Naive thymus-derived CD4-positive, alpha-beta T cell (primary cell): ENCODE measurements around the gene TRPM5. TPM values are rescaled to one million over a fixed set of nuclear protein-coding genes. Genes with fewer than 3 reads are reported as not detected.
A peak's percentile ranks its signal among the peaks of the same experiment; 100 is the strongest.

Experiments used
- ATAC-seq: fragments of 150-1000 bp; cut with Tn5 transposase; 2 replicates; pipeline ENCODE4 v1.10.0; 2021; ENCODE audit warnings: mild to moderate bottlenecking, moderate library complexity
- CTCF ChIA-PET: fragments of 350-600 bp; sonication (Branson Sonifier 250); formaldehyde crosslinking; loops from one replicate; lab custom pipeline; 2021; ENCODE audit warnings: antibody characterized with exemption; lab: Charles Lee
- POLR2A ChIA-PET: fragments of 350-600 bp; sonication (Branson Sonifier 250); formaldehyde crosslinking; loops from one replicate; lab custom pipeline; 2021; ENCODE audit warnings: antibody characterized with exemption, inconsistent platforms; lab: Charles Lee
- DNase-seq, 9 donors: peaks; one replicate each; pipeline versions ENCODE4 v3.0.0 to v3.0.0-alpha.2; 2020 to 2022; ENCODE audit warnings: mixed read lengths in 1 of 9
- H3K27ac ChIP-seq: one replicate; pipeline ENCODE4 v1.7.0; 2013; ENCODE audit warnings: mild to moderate bottlenecking, low read depth, low read length, moderate library complexity
- H3K27me3 ChIP-seq, 2 donors: one replicate each; pipeline ENCODE4 v1.7.0; 2013; ENCODE audit warnings: low read length in 2 of 2, mild to moderate bottlenecking in 2 of 2, moderate library complexity in 2 of 2; ENCODE audit not compliant: control insufficient read depth in 2 of 2, insufficient read depth in 2 of 2
- H3K36me3 ChIP-seq, 3 experiments: 1 replicate in 2 of 3; 2 replicates in 1 of 3; pipeline ENCODE4 v1.7.0; 2013; ENCODE audit warnings: low read length in 3 of 3, mild to moderate bottlenecking in 3 of 3, moderate library complexity in 1 of 3; ENCODE audit not compliant: insufficient read depth in 3 of 3, control insufficient read depth in 2 of 3
- H3K4me1 ChIP-seq, 2 donors: one replicate each; pipeline ENCODE4 v1.7.0; 2013; ENCODE audit warnings: low read length in 2 of 2, mild to moderate bottlenecking in 2 of 2, moderate library complexity in 1 of 2; ENCODE audit not compliant: control insufficient read depth in 2 of 2, insufficient read depth in 2 of 2
- H3K4me3 ChIP-seq: 2 replicates; pipeline ENCODE4 v1.7.0; 2013; ENCODE audit warnings: mild to moderate bottlenecking, low read length
- H3K9me3 ChIP-seq, 3 experiments: 1 replicate in 2 of 3; 2 replicates in 1 of 3; pipeline ENCODE4 v1.7.0; 2013; ENCODE audit warnings: low read length in 3 of 3; ENCODE audit not compliant: control insufficient read depth in 2 of 3
- H3K27ac Mint-ChIP-seq, 9 donors: one replicate each; pipeline ENCODE4 v1.8.0; 2020 to 2022; ENCODE audit warnings: mixed read lengths in 9 of 9, mild to moderate bottlenecking in 8 of 9, moderate library complexity in 5 of 9, inconsistent platforms in 2 of 9
- H3K27me3 Mint-ChIP-seq, 5 donors: one replicate each; pipeline ENCODE4 v1.8.0; 2021 to 2022; ENCODE audit warnings: mixed read lengths in 5 of 5, mild to moderate bottlenecking in 1 of 5
- H3K36me3 Mint-ChIP-seq, 5 donors: one replicate each; pipeline ENCODE4 v1.8.0; 2020 to 2022; ENCODE audit warnings: mixed read lengths in 5 of 5, mild to moderate bottlenecking in 3 of 5, inconsistent platforms in 1 of 5
- H3K4me1 Mint-ChIP-seq, 7 donors: one replicate each; pipeline ENCODE4 v1.8.0; 2020 to 2022; ENCODE audit warnings: mixed read lengths in 7 of 7, mild to moderate bottlenecking in 3 of 7, inconsistent platforms in 1 of 7
- H3K4me3 Mint-ChIP-seq, 10 donors: one replicate each; pipeline ENCODE4 v1.8.0; 2020 to 2022; ENCODE audit warnings: mild to moderate bottlenecking in 10 of 10, mixed read lengths in 10 of 10, moderate library complexity in 6 of 10, inconsistent platforms in 2 of 10
- H3K9me3 Mint-ChIP-seq, 11 donors: one replicate each; pipeline ENCODE4 v1.8.0; 2020 to 2022; ENCODE audit warnings: mixed read lengths in 11 of 11, mild to moderate bottlenecking in 4 of 11, inconsistent platforms in 1 of 11, moderate library complexity in 1 of 11
- intact Hi-C, 2 donors: fragments of 100-400 bp; cut with micrococcal nuclease; formaldehyde crosslinking; loops; one replicate each; pipeline ENCODE4 v1.15.1; 2023
- polyA plus RNA-seq, 2 donors: library from polyadenylated mRNA; unstranded; fragments of 300-500 nt; fragmentation: Illumina TruSeq; gene quantifications; one replicate each; pipeline ENCODE4 v1.2.3, GENCODE V29; 2021
- total RNA-seq, 6 experiments: library from RNA in 5 of 6; stranded (reverse) in 5 of 6; gene quantifications; 1 replicate in 5 of 6; 2 replicates in 1 of 6; pipeline ENCODE4 v1.2.3 and lab custom pipeline; 2021 to 2026

TRPM5 gene
- total and polyA plus RNA-seq, 7 experiments from 2014 or later = 0.05 to 1.1 (median 0.63) TPM; not detected in 1

DNA sequence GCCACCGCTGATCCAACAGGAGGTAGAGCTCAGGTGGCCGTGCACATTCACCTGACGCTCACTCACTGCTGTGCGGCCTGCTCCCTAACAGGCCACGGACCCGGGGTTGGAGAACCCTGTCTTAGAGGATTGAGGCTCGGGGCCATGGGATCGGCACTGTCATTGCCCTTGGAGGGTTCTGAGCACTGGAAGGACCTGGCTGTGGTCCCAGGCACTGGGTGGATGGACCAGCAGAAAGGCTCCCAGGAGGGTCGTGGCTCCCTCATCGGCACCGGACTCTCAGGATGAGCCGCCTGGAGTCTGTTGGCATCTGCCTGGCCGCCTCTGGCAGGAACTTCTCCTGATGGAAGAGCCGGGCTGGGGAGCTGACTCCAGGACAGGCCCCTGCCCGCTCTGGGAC lies 7.0 kb upstream of the TRPM5 start:
- no peak overlapping the region for H3K4me3 ChIP-seq
- intact Hi-C loops = no loop called here
- H3K4me1 ChIP-seq = peaks cover 7 to 26% of the 10 kb centered on the region in 2 donors
- H3K36me3 ChIP-seq = peaks cover 0 to 10% (median 0%) of the 10 kb centered on the region in 3 experiments
- no peak overlapping the region for H3K27ac ChIP-seq
- no peaks in the 10 kb centered on the region for H3K27me3 ChIP-seq
- H3K27ac Mint-ChIP-seq = no peak overlapping the region
- no peaks in the 10 kb centered on the region for H3K27me3 Mint-ChIP-seq
- no peaks in the 10 kb centered on the region for H3K9me3 Mint-ChIP-seq
- POLR2A ChIA-PET = no interaction called here
- CTCF ChIA-PET = no interaction called here
- no peak for ATAC-seq
- no peak overlapping the region for H3K4me3 Mint-ChIP-seq
- no peak for DNase-seq
- H3K4me1 Mint-ChIP-seq = peaks cover 12 to 32% (median 21%) of the 10 kb centered on the region in 7 donors
- peaks cover 0 to 22% (median 4%) of the 10 kb centered on the region in 5 donors for H3K36me3 Mint-ChIP-seq
- no peaks in the 10 kb centered on the region for H3K9me3 ChIP-seq

DNA sequence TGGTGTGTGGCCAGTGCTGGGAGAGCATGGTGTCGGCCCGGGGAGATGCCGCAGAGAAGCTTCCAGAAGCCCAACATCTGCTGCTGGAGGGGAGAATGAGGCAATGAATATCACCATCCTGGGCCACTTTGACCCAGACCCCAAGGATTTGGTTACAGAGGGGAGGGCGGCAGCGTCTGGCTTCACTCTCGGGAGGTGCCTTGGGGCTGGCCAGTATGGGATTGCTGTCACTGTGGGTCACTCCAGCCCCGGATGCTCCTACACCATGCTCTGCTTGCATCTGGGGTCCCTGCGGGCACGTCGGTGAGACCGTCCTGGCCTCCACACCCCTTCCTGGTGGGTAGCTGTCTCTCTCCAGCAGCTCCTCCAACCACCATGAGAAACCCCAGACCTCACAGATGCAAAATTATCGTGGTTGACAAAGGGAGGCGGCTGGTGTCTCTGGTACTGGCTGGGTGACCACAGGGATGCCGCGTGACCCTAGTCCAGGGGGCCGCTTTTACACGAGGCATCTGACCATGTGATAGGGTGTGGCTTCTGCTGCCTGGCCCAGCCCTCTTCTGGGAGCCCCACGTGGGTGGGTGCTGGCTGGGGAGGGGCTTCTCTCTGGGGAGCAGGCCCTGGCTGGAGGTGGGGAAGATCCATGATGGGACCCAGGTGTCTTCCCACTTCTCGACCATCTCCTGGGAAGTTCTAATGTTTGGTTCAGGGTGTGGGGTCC lies 6.2 kb upstream of the TRPM5 start:
- Mint-ChIP-seq H3K4me1 (peaks cover 12 to 30% (median 23%) of the 10 kb centered on the region in 7 donors), H3K36me3 (peaks cover 0 to 20% (median 4%) of the 10 kb centered on the region in 5 donors), H3K9me3 (no peaks in the 10 kb centered on the region), H3K27ac (peak overlapping the region in 1 of 9 donors; percentile 32), H3K4me3 (no peak overlapping the region), H3K27me3 (no peaks in the 10 kb centered on the region)
- ATAC-seq (no peak), DNase-seq (no peak)
- Histone ChIP-seq H3K27ac (no peak overlapping the region), H3K4me1 (peaks cover 11 to 33% of the 10 kb centered on the region in 2 donors), H3K9me3 (no peaks in the 10 kb centered on the region), H3K27me3 (no peaks in the 10 kb centered on the region), H3K36me3 (peaks cover 0 to 10% (median 0%) of the 10 kb centered on the region in 3 experiments), H3K4me3 (no peak overlapping the region)
- intact Hi-C loops = no loop called here
- ChIA-PET CTCF (interaction anchor here (0.5 to 1.0 kb wide), 2 partner anchors 62 to 80 kb away, joined by 3 read pairs; no protein-coding TSS in a partner anchor), POLR2A (no interaction called here)

DNA sequence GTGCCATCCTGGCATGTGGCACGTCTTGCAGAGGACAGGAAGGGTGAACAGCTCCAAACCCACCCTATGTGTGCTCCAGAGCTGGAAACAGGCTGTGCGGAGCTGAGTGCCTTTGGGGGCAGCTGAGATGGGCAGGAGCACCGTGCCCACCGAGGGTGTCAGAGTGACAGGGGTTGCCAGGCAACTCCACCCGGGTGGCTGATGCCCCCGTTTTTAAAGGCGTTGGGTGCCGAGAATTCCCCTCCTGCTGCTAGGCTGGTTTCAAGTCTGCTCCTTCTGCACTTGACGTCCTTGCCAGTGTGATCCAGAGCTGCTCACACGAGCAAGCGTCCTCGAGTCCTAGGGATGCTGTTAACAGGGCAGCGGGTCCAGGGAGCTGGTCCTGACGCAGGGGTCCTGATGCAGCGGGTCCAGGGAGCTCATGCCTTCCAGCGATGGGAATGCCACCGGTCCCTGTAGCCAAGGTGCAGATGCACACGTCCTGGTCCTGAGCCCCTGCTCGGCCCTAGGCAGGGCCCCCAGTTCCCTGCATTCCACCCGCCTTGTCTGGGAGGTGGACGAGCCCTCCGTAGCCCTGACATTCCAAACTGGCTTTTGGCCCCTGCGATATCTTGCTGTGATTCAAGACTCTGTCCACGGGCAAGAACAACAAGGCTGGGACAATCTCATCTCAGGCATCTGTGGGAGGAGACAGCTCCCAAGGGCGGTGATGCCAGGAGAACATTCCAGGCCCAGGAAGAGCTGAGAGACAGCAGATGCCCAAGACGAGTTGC lies 5.4 kb upstream of the TRPM5 start:
- Histone ChIP-seq H3K27me3 (no peaks in the 10 kb centered on the region), H3K36me3 (peaks cover 0 to 10% (median 0%) of the 10 kb centered on the region in 3 experiments), H3K4me3 (no peak overlapping the region), H3K27ac (no peak overlapping the region), H3K4me1 (peaks cover 14 to 33% of the 10 kb centered on the region in 2 donors), H3K9me3 (no peaks in the 10 kb centered on the region)
- Mint-ChIP-seq H3K27me3 (peaks cover 0 to 3% (median 0%) of the 10 kb centered on the region in 5 donors), H3K4me1 (peaks cover 10 to 33% (median 22%) of the 10 kb centered on the region in 7 donors), H3K9me3 (no peaks in the 10 kb centered on the region), H3K27ac (peak overlapping the region in 2 of 9 donors; percentile 53), H3K4me3 (no peak overlapping the region), H3K36me3 (peaks cover 0 to 16% (median 4%) of the 10 kb centered on the region in 5 donors)
- CTCF ChIA-PET = interaction anchor here (0.5 to 1.3 kb wide), 3 partner anchors 18 to 81 kb away, joined by 3 to 6 read pairs (median 3); no protein-coding TSS in a partner anchor
- ATAC-seq (no peak), DNase-seq (no peak)
- POLR2A ChIA-PET = interaction anchor here (0.7 kb wide), 1 partner anchor 15 kb away, joined by 3 read pairs; no protein-coding TSS in a partner anchor
- intact Hi-C loops = loop anchor here in 1 of 2 donors (5.0 kb wide), 2 partner anchors 33 to 438 kb away; partner anchors contain the start of gene CDKN1C

DNA sequence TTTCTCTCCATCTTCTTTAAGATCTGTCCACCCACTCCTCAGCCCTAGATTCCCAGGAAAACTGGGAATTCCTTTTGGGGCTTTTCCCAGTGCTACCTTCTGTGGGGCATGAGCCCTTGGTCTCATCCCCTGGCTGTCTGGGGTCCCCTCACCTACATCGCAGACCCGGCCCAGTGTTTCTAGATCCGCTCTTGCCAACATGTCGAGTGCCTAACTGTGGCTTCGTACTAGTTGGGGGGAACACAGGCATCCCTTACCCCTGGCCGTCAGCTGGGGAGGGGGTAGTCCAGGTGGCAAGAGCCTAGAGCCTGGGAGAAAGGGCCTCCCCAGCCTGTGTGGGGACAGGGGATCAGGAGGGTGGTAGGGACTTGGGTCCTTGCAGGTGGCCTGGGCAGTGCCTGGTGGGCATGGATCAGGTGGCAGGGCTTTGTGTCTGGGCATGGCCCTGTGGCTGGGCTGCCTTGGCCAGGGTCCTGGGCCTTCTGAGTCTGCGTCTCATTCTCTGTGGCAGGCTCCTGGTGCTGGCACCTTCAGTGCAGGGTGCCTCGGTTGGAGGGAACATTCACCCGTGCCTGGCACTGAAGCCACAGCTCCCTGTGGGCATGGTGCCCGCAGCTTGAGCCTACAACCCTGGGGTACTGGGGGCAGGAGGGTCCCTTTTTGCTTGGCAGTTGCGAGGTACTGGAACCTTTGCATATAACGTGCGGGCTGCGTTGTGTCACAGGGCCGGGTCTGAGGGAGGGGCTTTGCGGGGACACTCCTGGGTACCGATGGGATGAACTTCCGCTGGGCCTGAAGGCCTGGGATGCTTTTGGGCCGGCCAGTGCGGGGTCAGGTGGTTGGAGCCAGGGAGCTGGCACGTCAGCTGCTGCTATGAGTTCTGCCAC lies 4.6 kb upstream of the TRPM5 start:
- DNase-seq (no peak), ATAC-seq (no peak)
- peaks cover 0 to 3% (median 0%) of the 10 kb centered on the region in 5 donors for H3K27me3 Mint-ChIP-seq
- POLR2A ChIA-PET = interaction anchor here (0.7 to 1.5 kb wide), 2 partner anchors 16 to 29 kb away, joined by 3 read pairs; no protein-coding TSS in a partner anchor
- peak overlapping the region in 6 of 9 donors; percentile 53 to 92 (median 73) for H3K27ac Mint-ChIP-seq
- intact Hi-C loops = loop anchor here in 1 of 2 donors (5.0 kb wide), 2 partner anchors 33 to 438 kb away; partner anchors contain the start of gene CDKN1C
- Histone ChIP-seq H3K27me3 (no peaks in the 10 kb centered on the region), H3K4me3 (no peak overlapping the region), H3K36me3 (peaks cover 0 to 10% (median 0%) of the 10 kb centered on the region in 3 experiments), H3K27ac (no peak overlapping the region), H3K9me3 (no peaks in the 10 kb centered on the region), H3K4me1 (peaks cover 14 to 36% of the 10 kb centered on the region in 2 donors)
- peak overlapping the region in 7 of 10 donors; percentile 17 to 99 (median 49) for H3K4me3 Mint-ChIP-seq
- no peaks in the 10 kb centered on the region for H3K9me3 Mint-ChIP-seq
- CTCF ChIA-PET = interaction anchor here (1.3 kb wide), 1 partner anchor 19 kb away, joined by 6 read pairs; no protein-coding TSS in a partner anchor
- H3K36me3 Mint-ChIP-seq = peaks cover 0 to 16% (median 4%) of the 10 kb centered on the region in 5 donors
- peaks cover 10 to 33% (median 22%) of the 10 kb centered on the region in 7 donors for H3K4me1 Mint-ChIP-seq

DNA sequence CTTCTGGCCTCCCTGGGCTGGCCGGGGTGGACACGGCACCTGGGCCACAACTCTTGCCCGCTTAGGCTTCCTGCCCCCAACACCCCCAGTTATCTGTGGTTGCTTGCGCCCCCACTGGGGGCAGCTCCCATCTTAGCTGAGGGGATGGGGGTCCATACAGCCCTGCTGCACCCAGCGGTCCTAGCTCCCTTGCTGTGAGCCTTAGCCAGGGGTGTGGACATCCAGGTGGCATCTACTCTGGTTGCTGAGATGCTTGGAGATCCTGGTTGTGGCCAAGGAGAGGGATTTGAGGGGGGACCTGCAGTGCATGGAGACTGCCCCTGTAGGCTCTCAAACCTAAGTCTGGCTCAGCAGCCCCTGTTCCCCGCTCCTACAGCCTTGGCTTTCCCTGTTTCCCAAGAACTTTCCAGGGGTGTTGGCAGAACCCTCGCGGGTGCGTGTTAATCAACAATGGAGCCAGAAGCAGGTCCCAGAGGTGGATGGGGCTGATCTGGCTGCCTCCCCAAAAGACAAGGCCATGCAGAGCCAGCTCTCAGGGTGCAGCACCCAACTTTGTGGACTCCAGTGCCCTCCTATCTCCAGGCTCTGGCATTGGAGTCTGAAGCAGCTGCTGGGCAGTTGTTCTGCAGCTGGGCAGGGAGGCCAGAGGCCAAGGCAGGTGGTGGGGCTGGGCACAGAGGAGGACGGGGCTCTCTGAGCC lies 3.8 kb upstream of the TRPM5 start:
- CTCF ChIA-PET = interaction anchor here (0.6 kb wide), 1 partner anchor 31 kb away, joined by 3 read pairs; no protein-coding TSS in a partner anchor
- POLR2A ChIA-PET = interaction anchor here (0.6 to 1.5 kb wide), 2 partner anchors 28 to 86 kb away, joined by 3 read pairs; no protein-coding TSS in a partner anchor
- Mint-ChIP-seq H3K4me1 (peaks cover 16 to 38% (median 28%) of the 10 kb centered on the region in 7 donors), H3K4me3 (peak overlapping the region in 9 of 10 donors; percentile 93 to 99 (median 97)), H3K36me3 (peaks cover 0 to 12% (median 4%) of the 10 kb centered on the region in 5 donors), H3K9me3 (peaks cover 0 to 2% (median 0%) of the 10 kb centered on the region in 11 donors), H3K27me3 (peaks cover 0 to 9% (median 0%) of the 10 kb centered on the region in 5 donors), H3K27ac (peak overlapping the region in 6 of 9 donors; percentile 82 to 92 (median 88))
- no peaks in the 10 kb centered on the region for H3K27me3 ChIP-seq
- H3K36me3 ChIP-seq = peaks cover 0 to 10% (median 0%) of the 10 kb centered on the region in 3 experiments
- H3K4me3 ChIP-seq = peak overlapping the region; percentile 71
- H3K9me3 ChIP-seq = no peaks in the 10 kb centered on the region
- intact Hi-C loops = loop anchor here (2.0 to 5.0 kb wide), 5 partner anchors 19 to 975 kb away; partner anchors contain the start of genes CD81 (in 1 of the 2) and CDKN1C (in 1 of the 2)
- DNase-seq = no peak
- peaks cover 17 to 44% of the 10 kb centered on the region in 2 donors for H3K4me1 ChIP-seq
- no peak for ATAC-seq
- peak overlapping the region; percentile 52 for H3K27ac ChIP-seq
